Smooth muscle cell (in vitro differentiated cells): ENCODE measurements around the gene EPS15. TPM values are rescaled to one million over a fixed set of nuclear protein-coding genes. Genes with fewer than 3 reads are reported as not detected.

ENCODE experiments used
- DNase-seq: peaks from one replicate; lab custom pipeline; 2025; ENCODE audit not compliant: unreplicated experiment; lab: John Stamatoyannopoulos, UW
- H2AFZ ChIP-seq: fragments of 200-600 bp; sonication (generic); 2 replicates; pipeline ENCODE4 v1.6.0; 2016; ENCODE audit warnings: antibody characterized with exemption, low read depth, mild to moderate bottlenecking
- H3F3A ChIP-seq: fragments of 200-600 bp; sonication (generic); 2 replicates; pipeline ENCODE4 v1.6.0; 2017; ENCODE audit warnings: antibody characterized with exemption, low read depth
- H3K27ac ChIP-seq: fragments of 200-600 bp; sonication (generic); 2 replicates; pipeline ENCODE4 v1.5.1; 2016; ENCODE audit warnings: low read depth, mild to moderate bottlenecking
- H3K27me3 ChIP-seq: fragments of 200-600 bp; sonication (generic); 2 replicates; pipeline ENCODE4 v1.6.1; 2016; ENCODE audit warnings: low read depth, mild to moderate bottlenecking
- H3K36me3 ChIP-seq: fragments of 200-600 bp; sonication (generic); 2 replicates; pipeline ENCODE4 v1.5.1; 2016; ENCODE audit warnings: low read depth
- H3K4me1 ChIP-seq: fragments of 200-600 bp; sonication (generic); 2 replicates; pipeline ENCODE4 v1.5.1; 2016; ENCODE audit warnings: low read depth
- H3K4me2 ChIP-seq: fragments of 200-600 bp; sonication (generic); 2 replicates; pipeline ENCODE4 v1.6.0; 2016; ENCODE audit warnings: mild to moderate bottlenecking
- H3K4me3 ChIP-seq: fragments of 200-600 bp; sonication (generic); 2 replicates; pipeline ENCODE4 v1.5.1; 2016; ENCODE audit warnings: mild to moderate bottlenecking
- H3K79me2 ChIP-seq: fragments of 200-600 bp; sonication (generic); 2 replicates; pipeline ENCODE4 v1.6.0; 2016; ENCODE audit warnings: low read depth, mild to moderate bottlenecking
- H3K9ac ChIP-seq: fragments of 200-600 bp; sonication (generic); 2 replicates; pipeline ENCODE4 v1.6.0; 2016; ENCODE audit warnings: low read depth
- H3K9me3 ChIP-seq: fragments of 200-600 bp; sonication (generic); replicated peaks from 2 replicates; pipeline ENCODE4 v1.5.1; 2016; ENCODE audit warnings: low read depth
- H4K20me1 ChIP-seq: fragments of 200-600 bp; sonication (generic); 2 replicates; pipeline ENCODE4 v1.6.0; 2016; ENCODE audit warnings: low read depth
- WGBS: methylation state at CpG from one replicate; pipeline ENCODE4 v1.1.7; 2016; ENCODE audit warnings: low lambda C conversion rate; 5-methylcytosine and 5-hydroxymethylcytosine counted together
- polyA plus RNA-seq: library from polyadenylated mRNA; unstranded; fragments of >200 nt; fragmentation: Nextera tagmentation; extraction: Ambion mirVana; gene quantifications from 2 replicates; pipeline ENCODE4 v1.2.1, GENCODE V29; 2016
- total RNA-seq: library from RNA; depleted of rRNA; stranded (reverse); fragments of >200 nt; gene quantifications from 2 replicates; pipeline ENCODE4 v1.2.3, GENCODE V29; 2014
- TF ChIP-seq, protein P1 (sequence below): fragments of 200-600 bp; sonication (generic); IDR thresholded peaks from 2 replicates; pipeline ENCODE4 v1.5.1; 2017; ENCODE audit warnings: borderline replicate concordance, mild to moderate bottlenecking, antibody characterized with exemption; ENCODE audit not compliant: insufficient read depth, poor library complexity, severe bottlenecking

EPS15 gene
- total and polyA plus RNA-seq, 2 experiments from 2014 or later, result 9.0 to 54.3 TPM

DNA sequence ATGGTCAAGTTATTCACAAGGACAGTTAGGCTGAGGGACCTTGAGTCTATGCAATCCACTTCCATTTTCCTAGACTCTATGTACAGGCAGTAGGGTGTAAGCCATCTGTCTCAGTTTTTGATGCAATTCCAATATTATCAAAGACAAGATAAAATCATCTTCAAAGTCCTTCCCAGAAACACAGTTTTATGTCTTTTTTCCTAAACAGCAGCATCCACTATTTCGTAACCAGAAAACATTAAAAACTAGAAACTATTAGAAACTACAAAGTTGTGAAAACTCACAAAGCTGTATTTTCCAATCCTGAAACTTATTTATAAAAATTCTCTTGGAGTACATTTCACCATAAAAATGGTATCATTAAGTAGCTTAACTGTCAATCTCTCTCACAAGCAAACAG lies 93.8 kb downstream of the EPS15 start:
- WGBS, result 89% methylated on average over 1 of the region's 1 CpG
- DNase-seq, result no peak
- no peaks in the 10 kb centered on the region for H4K20me1 ChIP-seq
- H3K36me3 ChIP-seq, result no peaks in the 10 kb centered on the region
- H3K79me2 ChIP-seq, result peaks cover 7% of the 10 kb centered on the region
- TF ChIP-seq, protein P1, sequence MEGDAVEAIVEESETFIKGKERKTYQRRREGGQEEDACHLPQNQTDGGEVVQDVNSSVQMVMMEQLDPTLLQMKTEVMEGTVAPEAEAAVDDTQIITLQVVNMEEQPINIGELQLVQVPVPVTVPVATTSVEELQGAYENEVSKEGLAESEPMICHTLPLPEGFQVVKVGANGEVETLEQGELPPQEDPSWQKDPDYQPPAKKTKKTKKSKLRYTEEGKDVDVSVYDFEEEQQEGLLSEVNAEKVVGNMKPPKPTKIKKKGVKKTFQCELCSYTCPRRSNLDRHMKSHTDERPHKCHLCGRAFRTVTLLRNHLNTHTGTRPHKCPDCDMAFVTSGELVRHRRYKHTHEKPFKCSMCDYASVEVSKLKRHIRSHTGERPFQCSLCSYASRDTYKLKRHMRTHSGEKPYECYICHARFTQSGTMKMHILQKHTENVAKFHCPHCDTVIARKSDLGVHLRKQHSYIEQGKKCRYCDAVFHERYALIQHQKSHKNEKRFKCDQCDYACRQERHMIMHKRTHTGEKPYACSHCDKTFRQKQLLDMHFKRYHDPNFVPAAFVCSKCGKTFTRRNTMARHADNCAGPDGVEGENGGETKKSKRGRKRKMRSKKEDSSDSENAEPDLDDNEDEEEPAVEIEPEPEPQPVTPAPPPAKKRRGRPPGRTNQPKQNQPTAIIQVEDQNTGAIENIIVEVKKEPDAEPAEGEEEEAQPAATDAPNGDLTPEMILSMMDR, result no peak
- H3K9me3 ChIP-seq, result no peaks in the 10 kb centered on the region
- peaks cover 26% of the 10 kb centered on the region for H3K4me1 ChIP-seq
- H3K27me3 ChIP-seq, result no peaks in the 10 kb centered on the region
- no peak overlapping the region for H3K27ac ChIP-seq
- H3K4me2 ChIP-seq, result no peak overlapping the region
- H3K4me3 ChIP-seq, result no peak overlapping the region
- peaks cover 7% of the 10 kb centered on the region for H3F3A ChIP-seq
- H3K9ac ChIP-seq, result no peak overlapping the region
- no peak overlapping the region for H2AFZ ChIP-seq

DNA sequence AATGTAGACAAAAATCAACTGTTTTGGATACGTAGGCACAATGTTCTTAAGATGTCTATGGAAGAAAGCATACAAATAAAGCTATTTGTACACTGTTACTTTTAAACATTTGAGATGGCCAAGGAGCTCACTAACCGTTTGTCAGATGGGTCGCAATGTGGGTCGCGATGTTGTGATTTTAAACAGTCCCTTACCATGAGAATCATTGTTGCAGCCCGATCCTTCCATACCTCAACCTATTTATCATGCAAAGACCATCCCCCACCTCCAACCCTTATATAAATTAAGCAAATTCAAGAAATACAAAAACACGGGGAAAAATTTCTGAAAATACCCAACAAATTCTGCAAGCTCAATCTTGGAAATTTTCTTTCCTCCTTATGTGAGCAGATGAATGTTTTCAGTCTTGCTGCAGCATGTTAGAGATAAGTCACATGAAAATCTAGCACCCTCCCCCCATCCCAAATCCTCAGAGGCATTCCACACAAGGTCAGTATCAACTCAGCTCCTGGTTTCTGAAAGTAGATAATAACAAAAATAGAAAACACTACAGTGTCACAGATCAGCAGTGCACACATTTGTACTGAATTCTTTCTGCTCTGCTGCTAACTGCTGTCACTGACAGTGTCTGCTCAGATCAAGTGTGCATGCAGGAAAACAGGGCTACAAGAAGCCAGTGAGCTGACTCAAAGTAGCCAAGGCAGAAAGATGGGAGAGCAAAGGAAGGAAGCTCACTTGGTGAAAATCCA lies 95.8 kb downstream of the EPS15 start:
- H3K4me1 ChIP-seq, result peaks cover 26% of the 10 kb centered on the region
- DNase-seq, result no peak
- H3K9me3 ChIP-seq, result no peaks in the 10 kb centered on the region
- H2AFZ ChIP-seq, result no peak overlapping the region
- no peak overlapping the region for H3K4me3 ChIP-seq
- H3K27ac ChIP-seq, result peak overlapping the region; percentile 48
- peaks cover 22% of the 10 kb centered on the region for H3K79me2 ChIP-seq
- WGBS, result 64% methylated on average over 7 of the region's 7 CpGs
- H3K36me3 ChIP-seq, result no peaks in the 10 kb centered on the region
- peaks cover 7% of the 10 kb centered on the region for H3F3A ChIP-seq
- no peaks in the 10 kb centered on the region for H3K27me3 ChIP-seq
- H3K9ac ChIP-seq, result no peak overlapping the region
- peak overlapping the region; percentile 56 for H3K4me2 ChIP-seq
- TF ChIP-seq, protein P1, result no peak
- no peaks in the 10 kb centered on the region for H4K20me1 ChIP-seq

DNA sequence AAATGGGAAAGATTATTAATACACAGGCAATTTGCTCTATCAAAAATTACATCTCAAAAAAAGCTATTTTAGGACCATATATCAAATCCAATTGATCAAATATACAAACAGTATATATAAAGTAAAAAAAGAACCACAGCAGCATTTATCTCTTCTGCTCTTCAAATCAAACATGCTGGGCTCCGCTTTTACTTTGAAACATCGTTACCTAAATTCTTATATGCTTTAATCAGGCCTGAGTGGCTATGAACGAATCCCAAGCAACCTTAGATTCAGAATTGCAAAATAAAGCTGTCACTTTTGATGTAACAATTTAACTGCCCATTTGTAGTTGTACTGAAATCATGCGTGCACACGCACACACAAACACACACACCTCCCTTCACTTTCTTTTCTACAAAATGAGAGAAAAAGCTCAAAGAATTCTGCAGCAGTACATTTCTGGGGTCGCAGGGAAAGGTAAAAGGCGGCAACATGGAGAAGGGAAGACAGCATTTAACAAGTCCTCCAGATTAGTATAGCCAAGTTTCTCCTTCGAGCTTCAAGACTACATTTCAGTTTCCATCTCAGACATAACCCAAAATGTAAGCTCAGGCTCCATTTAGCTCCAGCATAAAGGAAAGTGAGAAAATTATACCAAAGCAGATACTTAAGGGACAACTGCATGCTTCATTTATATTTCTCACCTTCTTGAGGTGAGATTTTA lies 96.5 kb downstream of the EPS15 start:
- Histone ChIP-seq H3K4me2 (peak overlapping the region; percentile 56), H3K4me1 (peaks cover 26% of the 10 kb centered on the region), H3K4me3 (peak overlapping the region; percentile 38), H3K36me3 (no peaks in the 10 kb centered on the region), H3K9ac (no peak overlapping the region), H3K9me3 (no peaks in the 10 kb centered on the region), H2AFZ (no peak overlapping the region), H3K79me2 (peaks cover 22% of the 10 kb centered on the region), H4K20me1 (no peaks in the 10 kb centered on the region), H3K27me3 (no peaks in the 10 kb centered on the region), H3F3A (peaks cover 7% of the 10 kb centered on the region), H3K27ac (peak overlapping the region; percentile 48)
- no peak for DNase-seq
- TF ChIP-seq, protein P1, result no peak
- 83% methylated on average over 8 of the region's 8 CpGs for WGBS

DNA sequence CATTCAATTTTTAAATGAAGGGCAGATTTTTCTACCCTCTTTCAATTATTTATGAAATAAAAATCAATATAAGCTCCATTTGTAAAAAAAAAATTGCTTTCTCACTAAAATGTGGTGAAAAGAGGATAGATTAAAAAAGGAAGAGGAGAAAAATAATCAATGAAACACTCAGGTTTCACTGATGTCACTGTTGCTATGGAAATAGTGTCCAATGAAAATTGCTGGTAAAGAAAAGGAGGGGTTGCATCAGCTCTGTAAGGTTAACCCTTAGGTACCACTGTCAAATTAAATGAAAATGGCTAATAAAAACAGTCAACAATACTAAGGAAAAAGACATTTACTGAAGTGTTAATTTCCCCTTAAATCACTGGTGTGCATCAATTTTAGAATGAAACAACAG lies 97.1 kb downstream of the EPS15 start:
- H3K9ac ChIP-seq, result peak overlapping the region; percentile 40
- no peak for DNase-seq
- H3K4me2 ChIP-seq, result peak overlapping the region; percentile 79
- H3K9me3 ChIP-seq, result no peaks in the 10 kb centered on the region
- H3F3A ChIP-seq, result peaks cover 7% of the 10 kb centered on the region
- no peak overlapping the region for H2AFZ ChIP-seq
- TF ChIP-seq, protein P1, result no peak
- H3K4me3 ChIP-seq, result peak overlapping the region; percentile 38
- peak overlapping the region; percentile 56 for H3K27ac ChIP-seq
- H4K20me1 ChIP-seq, result no peaks in the 10 kb centered on the region
- H3K4me1 ChIP-seq, result peaks cover 26% of the 10 kb centered on the region
- H3K79me2 ChIP-seq, result peaks cover 27% of the 10 kb centered on the region
- no peaks in the 10 kb centered on the region for H3K36me3 ChIP-seq
- H3K27me3 ChIP-seq, result no peaks in the 10 kb centered on the region
